K562 (cell line): ENCODE results near the gene MOCOS. TPM values are rescaled to one million over a fixed set of nuclear protein-coding genes. Genes with fewer than 3 reads are reported as not detected.

ENCODE experiments used
- ATAC-seq: fragments of 200-7000 bp; cut with Tn5 transposase; 3 replicates; pipeline ENCODE4 v1.9.1; 2020; ENCODE audit warnings: moderate library complexity
- BruUV-seq: library from RNA; stranded (reverse); fragments of 400-500 nt; replicated peaks from 2 replicates; lab custom pipeline; 2021; lab: Mats Ljungman, UMichigan
- CTCF ChIA-PET: fragments of 300-600 bp; formaldehyde crosslinking; extraction: SDS; loops from one replicate; lab custom pipeline; 2021; ENCODE audit warnings: low intra/inter-chr PET ratio; lab: Yijun Ruan, JAX
- POLR2A ChIA-PET: fragments of 300-600, 350-650 bp; sonication (Branson Sonifier 250); formaldehyde crosslinking; extraction: SDS; loops from one replicate; lab custom pipeline; 2021; ENCODE audit warnings: antibody characterized with exemption, inconsistent platforms; lab: Yijun Ruan, JAX
- DNase-seq, 4 experiments: peaks; one replicate each; pipeline versions ENCODE4 v3.0.0 to v3.0.0-alpha.2; 2011 to 2018; ENCODE audit warnings: low spot score in 3 of 4, mixed read lengths in 3 of 4; ENCODE audit errors: extremely low read depth in 1 of 4
- FAIRE-seq: peaks from 2 replicates; lab custom pipeline; 2011; peaks lifted over from hg19 to GRCh38; lab: Jason Lieb, UNC
- H2AFZ ChIP-seq: 2 replicates; pipeline ENCODE4 v1.6.0; 2011; ENCODE audit warnings: low read depth, low read length, control low read depth, inconsistent platforms
- H3K27ac ChIP-seq: fragments of 200-600 bp; 3 replicates; pipeline ENCODE4 v1.8.0; 2011; ENCODE audit warnings: low read depth, mild to moderate bottlenecking, control low read depth, inconsistent platforms, low read length, moderate library complexity, mixed read lengths; ENCODE audit errors: extremely low read depth
- H3K27me3 ChIP-seq, 2 experiments: fragments of 300-600 bp in 1 of 2; 2 replicates in 1 of 2; 3 replicates in 1 of 2; pipeline versions ENCODE4 v1.6.0 to v1.8.0; 2011; ENCODE audit warnings: inconsistent platforms in 2 of 2, low read length in 2 of 2, mild to moderate bottlenecking in 1 of 2, mixed read lengths in 1 of 2, moderate library complexity in 1 of 2; ENCODE audit not compliant: control insufficient read depth in 2 of 2, insufficient read depth in 2 of 2
- H3K36me3 ChIP-seq: fragments of 300-600 bp; 3 replicates; pipeline ENCODE4 v1.8.0; 2011; ENCODE audit warnings: mild to moderate bottlenecking, low read length, inconsistent platforms; ENCODE audit not compliant: control insufficient read depth, insufficient read depth
- H3K4me1 ChIP-seq, 2 experiments: fragments of 200-600 bp in 1 of 2; replicated peaks in 1 of 2; 2 replicates in 1 of 2; 3 replicates in 1 of 2; pipeline versions ENCODE4 v1.5.1 to v1.8.0; 2011; ENCODE audit warnings: inconsistent platforms in 2 of 2, low read length in 2 of 2, mild to moderate bottlenecking in 1 of 2, mixed read lengths in 1 of 2, moderate library complexity in 1 of 2; ENCODE audit not compliant: control insufficient read depth in 2 of 2, insufficient read depth in 2 of 2
- H3K4me2 ChIP-seq: 2 replicates; pipeline ENCODE4 v1.6.1; 2011; ENCODE audit warnings: low read length, control low read depth, inconsistent platforms, mixed read lengths; ENCODE audit not compliant: insufficient read depth
- H3K4me3 ChIP-seq: fragments of 200-600 bp; sonication (generic), shearing (Covaris generic); 2 replicates; pipeline ENCODE4 v1.5.1; 2016; ENCODE audit warnings: control low read depth, inconsistent platforms
- H3K79me2 ChIP-seq: fragments of 200-600 bp; 3 replicates; pipeline ENCODE4 v1.8.0; 2011; ENCODE audit warnings: low read length, inconsistent platforms; ENCODE audit not compliant: control insufficient read depth, insufficient read depth
- H3K9ac ChIP-seq, 2 experiments: 2 replicates each; pipeline versions ENCODE4 v1.6.0 to v1.6.1; 2011; ENCODE audit warnings: low read depth in 2 of 2, low read length in 2 of 2, control low read depth in 1 of 2, inconsistent platforms in 1 of 2, mild to moderate bottlenecking in 1 of 2, mixed read lengths in 1 of 2; ENCODE audit not compliant: insufficient read depth in 1 of 2
- H3K9me1 ChIP-seq: one replicate; pipeline ENCODE4 v1.6.0; 2011; ENCODE audit warnings: inconsistent platforms, mild to moderate bottlenecking, low read length, moderate library complexity; ENCODE audit not compliant: control insufficient read depth, insufficient read depth
- H3K9me3 ChIP-seq: replicated peaks from 2 replicates; pipeline ENCODE4 v1.5.1; 2011; ENCODE audit warnings: low read depth, low read length, inconsistent platforms; ENCODE audit not compliant: control insufficient read depth, insufficient read depth
- H4K20me1 ChIP-seq: replicated peaks from 2 replicates; pipeline ENCODE4 v1.6.1; 2011; ENCODE audit warnings: low read length, inconsistent platforms, mixed read lengths; ENCODE audit not compliant: control insufficient read depth, insufficient read depth
- CAMTA2 ChIP-seq: fragments of 250-450 bp; sonication (Bioruptor Pico); conservative IDR thresholded peaks from 2 replicates; pipeline ENCODE4 v1.5.1; 2022
- CHAMP1 ChIP-seq: fragments of 450-650 bp; IDR thresholded peaks from 2 replicates; pipeline ENCODE4 v1.6.1; 2016; ENCODE audit warnings: mild to moderate bottlenecking
- ZNF655 ChIP-seq: fragments of 250-450 bp; sonication (Bioruptor Pico); IDR thresholded peaks from 2 replicates; pipeline ENCODE4 v1.5.0; 2021
- WGBS: fragments of 100-300 bp; shearing (Covaris generic); methylation state at CpG from one replicate; pipeline ENCODE4 v1.1.6; 2016; ENCODE audit warnings: low coverage, mixed read lengths; ENCODE audit not compliant: insufficient coverage; ENCODE audit errors: missing lambda C conversion rate; 5-methylcytosine and 5-hydroxymethylcytosine counted together
- in situ Hi-C: fragments of 300-500 bp; cut with MboI; formaldehyde crosslinking; loops from 4 replicates; pipeline ENCODE4 v1.15.0; 2018; ENCODE audit warnings: inconsistent platforms, mixed read lengths
- intact Hi-C: fragments of 100-400 bp; cut with micrococcal nuclease; formaldehyde crosslinking; loops from 2 replicates; pipeline ENCODE4 v1.14.2; 2022
- polyA plus RNA-seq, 8 experiments: library from polyadenylated mRNA; depleted of rRNA in 4 of 8; stranded (reverse) in 5 of 8; unstranded in 3 of 8; fragments of >200 nt; fragmentation: Nextera tagmentation in 2 of 8; fragmentation: Illumina TruSeq in 1 of 8; extraction: Ambion mirVana in 2 of 8; extraction: Trizol in 1 of 8; gene quantifications; 2 replicates each; pipeline versions ENCODE4 v1.2.1 to v1.2.3, GENCODE V29; 2011 to 2014; ENCODE audit warnings: inconsistent platforms in 1 of 8, missing spikeins in 1 of 8
- total RNA-seq, 7 experiments: library from RNA; depleted of rRNA in 6 of 7; stranded (reverse); fragments of >200 nt in 6 of 7; fragmentation: Illumina TruSeq in 2 of 7; extraction: Trizol in 2 of 7; gene quantifications; 2 replicates each; pipeline versions ENCODE4 v1.2.1 to v1.2.3, GENCODE V29; 2011 to 2021; ENCODE audit warnings: low replicate concordance in 1 of 7

The MOCOS gene
- total and polyA plus RNA-seq, 9 of the 15 experiments (the other 6 are each of a cell fraction or from before 2014, with no cell fraction given): 4.5 to 12.4 (median 9.1) TPM

- Histone ChIP-seq H2AFZ (no peak overlapping the region), H3K4me3 (no peak overlapping the region), H3K9me1 (no peaks in the 10 kb centered on the region), H3K9me3 (no peaks in the 10 kb centered on the region), H3K4me1 (no peaks in the 10 kb centered on the region), H3K79me2 (no peaks in the 10 kb centered on the region; the same call in 2 of the 3 replicates), H3K36me3 (peaks cover 98% of the 10 kb centered on the region), H3K9ac (no peak overlapping the region), H4K20me1 (no peaks in the 10 kb centered on the region), H3K27ac (no peak overlapping the region), H3K27me3 (no peaks in the 10 kb centered on the region), H3K4me2 (no peak overlapping the region)
- POLR2A ChIA-PET: interaction anchor here (0.6 to 1.4 kb wide), 3 partner anchors 9 to 44 kb away, joined by 3 to 4 read pairs (median 4); no protein-coding TSS in a partner anchor
- TF ChIP-seq ZNF655 (CRISPR knock-in tag) (no peak), CHAMP1 (no peak), CAMTA2 (no peak)
- FAIRE-seq (no peak), ATAC-seq (no peak), DNase-seq (no peak)
- CTCF ChIA-PET: no interaction called here
- in situ Hi-C loops (no loop called here), intact Hi-C loops (no loop called here)
- no TSS peak for BruUV-seq
- 91% methylated on average over 4 of the region's 4 CpGs for WGBS
These were observed 34.1 kb upstream of the MOCOS start for GRCh38 chr18:36153203-36153602.
